RPMI8226 (cell line): ENCODE data around the gene SUPT3H.

Experiments
- DNase-seq: peaks from one replicate; pipeline ENCODE4 v3.0.0-alpha.2; 2015

The SUPT3H gene

GRCh38 chr6:45387236-45387635, 9.5 kb upstream of the SUPT3H start:
- DNase-seq, result no peak

GRCh38 chr6:45386501-45386900, 8.8 kb upstream of the SUPT3H start:
- no peak for DNase-seq

GRCh38 chr6:45382391-45382790, 4.7 kb upstream of the SUPT3H start:
- DNase-seq, result no peak

- peak; percentile 42 for DNase-seq
These were observed 696 bp upstream of the SUPT3H start for GRCh38 chr6:45378334-45378926.

GRCh38 chr6:45377043-45377553, 636 bp downstream of the SUPT3H start:
- peak; percentile 30 for DNase-seq

- no peak for DNase-seq
These were observed 1.3 kb downstream of the SUPT3H start for GRCh38 chr6:45376310-45377042.

- no peak for DNase-seq
These were observed 2.3 kb downstream of the SUPT3H start for GRCh38 chr6:45375449-45375848.

- no peak for DNase-seq
These were observed 5.7 kb downstream of the SUPT3H start for GRCh38 chr6:45371924-45372573.

GRCh38 chr6:45369870-45370269, 7.9 kb downstream of the SUPT3H start:
- no peak for DNase-seq

- DNase-seq, result no peak
These were observed 9.7 kb downstream of the SUPT3H start for GRCh38 chr6:45367999-45368398.

- no peak for DNase-seq
These were observed 11.2 kb downstream of the SUPT3H start for GRCh38 chr6:45366534-45366933.

- no peak for DNase-seq
These were observed 12.7 kb downstream of the SUPT3H start for GRCh38 chr6:45365036-45365435.

GRCh38 chr6:45364466-45364865, 13.3 kb downstream of the SUPT3H start:
- DNase-seq, result no peak

- DNase-seq, result no peak
These were observed 24.1 kb downstream of the SUPT3H start for GRCh38 chr6:45353654-45354053.

- DNase-seq, result no peak
These were observed 26.1 kb downstream of the SUPT3H start for GRCh38 chr6:45351667-45352066.

- DNase-seq, result no peak
These were observed 26.7 kb downstream of the SUPT3H start for GRCh38 chr6:45351076-45351475.

GRCh38 chr6:45350186-45350710, 27.5 kb downstream of the SUPT3H start:
- DNase-seq, result no peak

GRCh38 chr6:45344900-45345299, 32.8 kb downstream of the SUPT3H start:
- no peak for DNase-seq

- DNase-seq, result no peak
These were observed 49.2 kb downstream of the SUPT3H start for GRCh38 chr6:45328523-45328922.

GRCh38 chr6:45327956-45328522, 49.7 kb downstream of the SUPT3H start, which contains the start of gene RUNX2:
RUNX2 (plus strand) TSS chr6:45328330; CDS start chr6:45328727, 397 bp downstream.
- DNase-seq, result no peak

GRCh38 chr6:45326698-45327417, 50.9 kb downstream of the SUPT3H start:
- no peak for DNase-seq

- DNase-seq, result no peak
These were observed 54.0 kb downstream of the SUPT3H start for GRCh38 chr6:45323656-45324224.
